DOHH2 (cell line): Measurements from ENCODE around the gene CACNG5.

Source experiments
- H3F3A ChIP-seq: fragments of 200-600 bp; sonication (generic), shearing (Covaris generic); 2 replicates; pipeline ENCODE4 v1.6.0; 2016; ENCODE audit warnings: antibody characterized with exemption, mild to moderate bottlenecking; ENCODE audit not compliant: control insufficient read depth, insufficient read depth
- H3K27ac ChIP-seq: fragments of 200-600 bp; sonication (generic); 2 replicates; pipeline ENCODE4 v1.5.1; 2014; ENCODE audit warnings: low read depth, mild to moderate bottlenecking, low read length, moderate library complexity
- H3K27me3 ChIP-seq: fragments of 200-600 bp; sonication (generic); 2 replicates; pipeline ENCODE4 v1.6.1; 2014; ENCODE audit warnings: mild to moderate bottlenecking, low read length, mixed read lengths; ENCODE audit not compliant: control insufficient read depth
- H3K36me3 ChIP-seq: fragments of 200-600 bp; sonication (generic); 2 replicates; pipeline ENCODE4 v1.6.1; 2014; ENCODE audit warnings: mild to moderate bottlenecking, low read length, moderate library complexity, mixed read lengths; ENCODE audit not compliant: control insufficient read depth
- H3K4me1 ChIP-seq: fragments of 200-600 bp; sonication (generic); 2 replicates; pipeline ENCODE4 v1.6.1; 2014; ENCODE audit warnings: mild to moderate bottlenecking, low read length, mixed read lengths; ENCODE audit not compliant: control insufficient read depth
- H3K4me2 ChIP-seq: fragments of 200-600 bp; sonication (generic); 2 replicates; pipeline ENCODE4 v1.6.0; 2014; ENCODE audit warnings: mild to moderate bottlenecking, low read length, moderate library complexity
- H3K4me3 ChIP-seq: fragments of 200-600 bp; sonication (generic); 2 replicates; pipeline ENCODE4 v1.5.1; 2014; ENCODE audit warnings: mild to moderate bottlenecking, low read length, mixed read lengths
- H3K79me2 ChIP-seq: fragments of 200-600 bp; sonication (generic); 2 replicates; pipeline ENCODE4 v1.6.1; 2014; ENCODE audit warnings: mild to moderate bottlenecking, low read length, mixed read lengths; ENCODE audit not compliant: control insufficient read depth
- H3K9me2 ChIP-seq: fragments of 200-600 bp; sonication (generic); replicated peaks from 2 replicates; pipeline ENCODE4 v1.6.1; 2014; ENCODE audit warnings: mild to moderate bottlenecking, low read length, mixed read lengths; ENCODE audit not compliant: control insufficient read depth
- H3K9me3 ChIP-seq: fragments of 200-600 bp; sonication (generic); 2 replicates; pipeline ENCODE4 v1.6.1; 2014; ENCODE audit warnings: antibody characterized with exemption, low read length, mixed read lengths; ENCODE audit not compliant: control insufficient read depth, insufficient read depth
- H4K20me1 ChIP-seq: fragments of 200-600 bp; sonication (generic); 2 replicates; pipeline ENCODE4 v1.6.0; 2014; ENCODE audit warnings: low read depth, mild to moderate bottlenecking, antibody characterized with exemption, low read length, moderate library complexity; ENCODE audit not compliant: control insufficient read depth, insufficient read depth
- CTCF ChIP-seq: fragments of 200-600 bp; sonication (generic); IDR thresholded peaks from one replicate; pipeline ENCODE4 v1.5.1; 2014; ENCODE audit warnings: antibody characterized with exemption, mild to moderate bottlenecking, low read depth, low read length; ENCODE audit not compliant: poor library complexity, severe bottlenecking
- EZH2phosphoT487 ChIP-seq: fragments of 200-600 bp; sonication (generic); IDR thresholded peaks from 2 replicates; pipeline ENCODE4 v1.6.1; 2017; ENCODE audit warnings: borderline replicate concordance, mild to moderate bottlenecking, antibody characterized with exemption, low read length, moderate library complexity, mixed read lengths

The CACNG5 gene

GRCh38 chr17:66829883-66830282 lies 5.0 kb upstream of the CACNG5 start:
- Histone ChIP-seq H3K4me2 (no peak overlapping the region), H3K4me1 (peaks cover 8% of the 10 kb centered on the region), H3F3A (no peaks in the 10 kb centered on the region), H3K4me3 (no peak overlapping the region), H3K9me2 (no peaks in the 10 kb centered on the region), H3K27me3 (peaks cover 34% of the 10 kb centered on the region), H3K79me2 (no peaks in the 10 kb centered on the region), H3K9me3 (no peaks in the 10 kb centered on the region), H3K36me3 (no peaks in the 10 kb centered on the region), H3K27ac (no peak overlapping the region), H4K20me1 (no peaks in the 10 kb centered on the region)
- TF ChIP-seq CTCF (no peak), EZH2phosphoT487 (no peak)

- Histone ChIP-seq H4K20me1 (0 out of 2 replicates have a peak, but pooled peaks cover 3% of the 10 kb centered on the region), H3K27ac (no peak overlapping the region), H3K4me3 (no peak overlapping the region), H3K79me2 (no peaks in the 10 kb centered on the region), H3K4me2 (no peak overlapping the region), H3K9me3 (no peaks in the 10 kb centered on the region), H3K9me2 (no peaks in the 10 kb centered on the region), H3K27me3 (peaks cover 39% of the 10 kb centered on the region), H3F3A (no peaks in the 10 kb centered on the region), H3K4me1 (peaks cover 13% of the 10 kb centered on the region), H3K36me3 (no peaks in the 10 kb centered on the region)
- TF ChIP-seq CTCF = no peak
- no peak for TF ChIP-seq EZH2phosphoT487
Observed at GRCh38 chr17:66830451-66830850, 4.5 kb upstream of the CACNG5 start.

DNA sequence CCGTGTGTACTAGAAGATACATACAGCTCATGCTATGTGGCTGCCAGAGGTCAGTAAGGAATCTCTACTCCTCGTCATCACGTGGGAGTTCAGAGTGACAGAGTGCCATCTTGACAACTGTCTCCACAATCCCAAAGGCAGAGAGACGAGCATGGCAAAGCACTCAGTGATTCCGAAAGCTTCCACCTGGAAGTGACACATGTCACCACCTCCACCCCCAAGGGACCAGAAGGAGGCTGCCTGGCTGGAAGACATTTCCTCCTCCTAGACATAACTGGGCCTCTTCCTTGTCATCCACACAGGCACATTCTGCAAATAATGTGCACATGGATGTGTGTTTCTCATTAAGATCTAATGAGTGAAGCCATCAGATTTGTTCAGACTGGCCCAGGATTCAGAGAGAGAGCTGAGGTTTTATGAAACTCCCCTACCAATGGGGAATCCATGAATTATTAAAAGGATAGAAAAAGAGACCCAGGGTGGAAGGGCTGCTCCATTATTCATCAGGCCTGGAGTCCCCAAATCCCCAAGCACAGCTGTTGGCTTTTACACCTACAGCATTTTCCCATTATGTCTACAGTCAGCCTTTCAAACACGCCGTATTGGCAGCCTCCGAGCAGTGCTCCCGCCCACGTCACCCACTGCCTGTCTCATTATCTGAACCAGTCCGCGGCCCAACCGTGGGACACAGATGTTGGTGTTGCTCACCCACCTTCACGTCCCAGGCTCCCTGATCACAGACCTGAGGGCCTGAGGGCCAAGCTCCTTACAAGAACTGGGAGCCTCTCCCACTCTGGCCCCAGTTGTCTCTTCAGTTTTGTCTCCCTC lies 3.3 kb upstream of the CACNG5 start:
- H3K9me3 ChIP-seq = no peaks in the 10 kb centered on the region
- no peak overlapping the region for H3K4me2 ChIP-seq
- peaks cover 39% of the 10 kb centered on the region for H3K27me3 ChIP-seq
- H3K27ac ChIP-seq = no peak overlapping the region
- H3K4me3 ChIP-seq = no peak overlapping the region
- no peaks in the 10 kb centered on the region for H3K79me2 ChIP-seq
- TF ChIP-seq CTCF = no peak
- TF ChIP-seq EZH2phosphoT487 = no peak
- H3F3A ChIP-seq = no peaks in the 10 kb centered on the region
- H3K9me2 ChIP-seq = no peaks in the 10 kb centered on the region
- H4K20me1 ChIP-seq = 0 out of 2 replicates have a peak, but pooled peaks cover 3% of the 10 kb centered on the region
- no peaks in the 10 kb centered on the region for H3K36me3 ChIP-seq
- H3K4me1 ChIP-seq = peaks cover 13% of the 10 kb centered on the region
